Measurements from ENCODE around the gene BLM.

Gene BLM

GRCh38 chr15:90863987-90864386 is 146.8 kb downstream of the BLM start:
- Histone ChIP-seq H3K9me3 (ENCODE audit: insufficient read depth, low read depth, low read length) (no peaks in the 10 kb centered on the region), H2AFZ (ENCODE audit: low read length) (no peak overlapping the region), H4K20me1 (ENCODE audit: insufficient read depth, low read length, poor library complexity, severe bottlenecking) (no peaks in the 10 kb centered on the region), H3K4me3 (ENCODE audit: low read length, poor library complexity, severe bottlenecking) (no peak overlapping the region), H3K79me2 (ENCODE audit: insufficient read depth, low read length) (no peaks in the 10 kb centered on the region), H3K27me3 (ENCODE audit: insufficient read depth, low read length, poor library complexity, severe bottlenecking) (no peaks in the 10 kb centered on the region), H3K4me1 (ENCODE audit: insufficient read depth, low read length, poor library complexity, severe bottlenecking) (peaks cover 7% of the 10 kb centered on the region), H3K9ac (ENCODE audit: low read depth, low read length, poor library complexity, severe bottlenecking) (no peak overlapping the region), H3K9me2 (replicated peaks; ENCODE audit: low read depth, low read length) (no peaks in the 10 kb centered on the region), H3K36me3 (ENCODE audit: insufficient read depth, low read length) (no peaks in the 10 kb centered on the region), H3K4me2 (ENCODE audit: low read depth, low read length, poor library complexity, severe bottlenecking) (no peak overlapping the region), H3F3A (ENCODE audit: low read depth) (0 out of 2 replicates have a peak, but pooled peaks cover 1% of the 10 kb centered on the region)
- TF ChIP-seq CTCF (conservative IDR thresholded peaks at IDR 0.05; ENCODE audit: low read length) (no peak), EZH2phosphoT487 (IDR thresholded peaks at IDR 0.05; ENCODE audit: borderline replicate concordance) (no peak)

- TF ChIP-seq CTCF (conservative IDR thresholded peaks at IDR 0.05; ENCODE audit: low read length) (no peak), EZH2phosphoT487 (IDR thresholded peaks at IDR 0.05; ENCODE audit: borderline replicate concordance) (no peak)
- no peak overlapping the region for H3K9ac ChIP-seq (ENCODE audit: low read depth, low read length, poor library complexity, severe bottlenecking)
- no peak overlapping the region for H3K4me2 ChIP-seq (ENCODE audit: low read depth, low read length, poor library complexity, severe bottlenecking)
- H3K9me3 ChIP-seq (ENCODE audit: insufficient read depth, low read depth, low read length): no peaks in the 10 kb centered on the region
- H4K20me1 ChIP-seq (ENCODE audit: insufficient read depth, low read length, poor library complexity, severe bottlenecking): no peaks in the 10 kb centered on the region
- H3K79me2 ChIP-seq (ENCODE audit: insufficient read depth, low read length): no peaks in the 10 kb centered on the region
- H3K36me3 ChIP-seq (ENCODE audit: insufficient read depth, low read length): no peaks in the 10 kb centered on the region
- no peak overlapping the region for H2AFZ ChIP-seq (ENCODE audit: low read length)
- H3F3A ChIP-seq (ENCODE audit: low read depth): peaks cover 6% of the 10 kb centered on the region; the same call in 1 of the 2 replicates
- H3K4me1 ChIP-seq (ENCODE audit: insufficient read depth, low read length, poor library complexity, severe bottlenecking): peaks cover 12% of the 10 kb centered on the region
- no peaks in the 10 kb centered on the region for H3K27me3 ChIP-seq (ENCODE audit: insufficient read depth, low read length, poor library complexity, severe bottlenecking)
- H3K9me2 ChIP-seq (replicated peaks; ENCODE audit: low read depth, low read length): no peaks in the 10 kb centered on the region
- no peak overlapping the region for H3K4me3 ChIP-seq (ENCODE audit: low read length, poor library complexity, severe bottlenecking)
Measured at GRCh38 chr15:90864507-90864906, 147.4 kb downstream of the BLM start.

- Histone ChIP-seq H3K4me2 (ENCODE audit: low read depth, low read length, poor library complexity, severe bottlenecking) (no peak overlapping the region), H3F3A (ENCODE audit: low read depth) (peaks cover 14% of the 10 kb centered on the region; the same call in 1 of the 2 replicates), H4K20me1 (ENCODE audit: insufficient read depth, low read length, poor library complexity, severe bottlenecking) (no peaks in the 10 kb centered on the region), H3K36me3 (ENCODE audit: insufficient read depth, low read length) (no peaks in the 10 kb centered on the region), H3K79me2 (ENCODE audit: insufficient read depth, low read length) (peaks cover 7% of the 10 kb centered on the region), H3K27me3 (ENCODE audit: insufficient read depth, low read length, poor library complexity, severe bottlenecking) (no peaks in the 10 kb centered on the region), H3K9me2 (replicated peaks; ENCODE audit: low read depth, low read length) (no peaks in the 10 kb centered on the region), H3K9ac (ENCODE audit: low read depth, low read length, poor library complexity, severe bottlenecking) (no peak overlapping the region), H2AFZ (ENCODE audit: low read length) (no peak overlapping the region), H3K4me3 (ENCODE audit: low read length, poor library complexity, severe bottlenecking) (no peak overlapping the region), H3K9me3 (ENCODE audit: insufficient read depth, low read depth, low read length) (no peaks in the 10 kb centered on the region), H3K4me1 (ENCODE audit: insufficient read depth, low read length, poor library complexity, severe bottlenecking) (peaks cover 24% of the 10 kb centered on the region)
- TF ChIP-seq CTCF (conservative IDR thresholded peaks at IDR 0.05; ENCODE audit: low read length) (no peak), EZH2phosphoT487 (IDR thresholded peaks at IDR 0.05; ENCODE audit: borderline replicate concordance) (no peak)
Measured at GRCh38 chr15:90865702-90866101, 148.6 kb downstream of the BLM start.
